WERI-Rb-1 (cell line): ENCODE data around the gene APCDD1.

Source experiments
- DNase-seq: peaks from one replicate; pipeline ENCODE4 v3.0.0-alpha.2; 2020
- H3K27ac ChIP-seq: fragments of 250-450 bp; sonication (Bioruptor Pico); 2 replicates; pipeline ENCODE4 v1.5.1; 2020; ENCODE audit warnings: mild to moderate bottlenecking, moderate library complexity
- H3K27me3 ChIP-seq: fragments of 250-450 bp; sonication (Bioruptor Pico); 2 replicates; pipeline ENCODE4 v1.5.1; 2021; ENCODE audit warnings: mild to moderate bottlenecking, low read depth, moderate library complexity; ENCODE audit not compliant: insufficient read depth, severe bottlenecking
- H3K36me3 ChIP-seq: fragments of 250-450 bp; sonication (Bioruptor Pico); 2 replicates; pipeline ENCODE4 v1.5.1; 2020; ENCODE audit warnings: mild to moderate bottlenecking, moderate library complexity
- H3K4me3 ChIP-seq: 2 replicates; pipeline ENCODE4 v1.5.1; 2011; ENCODE audit warnings: low read depth, mild to moderate bottlenecking, control low read depth, low read length
- H3K9me3 ChIP-seq: fragments of 250-450 bp; sonication (Bioruptor Pico); 2 replicates; pipeline ENCODE4 v1.5.1; 2021; ENCODE audit warnings: mild to moderate bottlenecking, moderate library complexity; ENCODE audit not compliant: severe bottlenecking
- CTCF ChIP-seq: IDR thresholded peaks from 2 replicates; pipeline ENCODE4 v1.5.1; 2011; ENCODE audit warnings: low read depth, mild to moderate bottlenecking, control low read depth, inconsistent platforms, low read length

Gene APCDD1

GRCh38 chr18:10443001-10443400 is 11.4 kb upstream of the APCDD1 start:
- Histone ChIP-seq H3K4me3 (no peak overlapping the region), H3K9me3 (no peaks in the 10 kb centered on the region), H3K27ac (no peak overlapping the region), H3K36me3 (no peaks in the 10 kb centered on the region), H3K27me3 (no peaks in the 10 kb centered on the region)
- TF ChIP-seq CTCF: no peak
- DNase-seq: no peak

GRCh38 chr18:10444314-10445006 is 10.0 kb upstream of the APCDD1 start:
- Histone ChIP-seq H3K27me3 (no peaks in the 10 kb centered on the region), H3K27ac (no peak overlapping the region)
- DNase-seq: no peak

GRCh38 chr18:10449396-10449795 is 5.0 kb upstream of the APCDD1 start:
- no peaks in the 10 kb centered on the region for H3K36me3 ChIP-seq
- H3K9me3 ChIP-seq: no peaks in the 10 kb centered on the region
- no peak for TF ChIP-seq CTCF
- H3K4me3 ChIP-seq: no peak overlapping the region
- no peak for DNase-seq
- no peaks in the 10 kb centered on the region for H3K27me3 ChIP-seq
- H3K27ac ChIP-seq: no peak overlapping the region

More at GRCh38 chr18:10444314-10445006, 10.0 kb upstream of the APCDD1 start:
- Histone ChIP-seq H3K36me3 (no peaks in the 10 kb centered on the region), H3K9me3 (no peaks in the 10 kb centered on the region), H3K4me3 (no peak overlapping the region)
- TF ChIP-seq CTCF: no peak

GRCh38 chr18:10450986-10451385 is 3.4 kb upstream of the APCDD1 start:
- no peak overlapping the region for H3K4me3 ChIP-seq
- no peak overlapping the region for H3K27ac ChIP-seq
- DNase-seq: no peak
- no peak for TF ChIP-seq CTCF
- no peaks in the 10 kb centered on the region for H3K9me3 ChIP-seq
- no peaks in the 10 kb centered on the region for H3K36me3 ChIP-seq
- no peaks in the 10 kb centered on the region for H3K27me3 ChIP-seq

DNA sequence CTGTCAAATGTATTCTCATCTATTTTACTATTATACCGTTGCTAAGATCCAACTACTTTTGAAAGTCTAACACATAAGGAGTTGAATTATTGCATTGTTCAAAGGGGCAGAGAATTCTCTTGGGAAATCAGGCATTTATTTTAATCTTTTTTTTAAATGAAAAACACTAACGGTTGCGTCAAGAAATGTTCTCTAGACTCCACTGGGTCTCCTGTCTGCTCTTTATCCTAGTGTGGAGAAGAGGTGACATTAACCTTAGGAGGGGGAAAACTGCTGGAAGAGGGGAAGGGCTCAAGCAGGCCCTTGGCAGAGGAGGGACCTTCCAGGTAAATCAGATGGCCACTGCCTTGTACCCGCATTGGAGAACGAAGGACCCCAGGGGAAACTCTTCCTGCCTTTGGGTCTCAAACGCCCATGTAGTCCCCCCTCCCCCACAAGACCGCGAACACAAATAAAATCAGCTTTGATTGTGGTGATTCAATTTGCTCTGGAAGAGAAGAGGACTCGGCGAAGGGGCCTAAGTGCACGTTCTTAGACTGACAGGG is 1.1 kb upstream of the APCDD1 start:
- Histone ChIP-seq H3K36me3 (no peaks in the 10 kb centered on the region), H3K9me3 (no peaks in the 10 kb centered on the region), H3K27ac (no peak overlapping the region), H3K4me3 (no peak overlapping the region), H3K27me3 (no peaks in the 10 kb centered on the region)
- DNase-seq: no peak
- TF ChIP-seq CTCF: no peak
